Fibroblast of lung (primary cell): ENCODE measurements around the gene PDE6A. TPM values are rescaled to one million over a fixed set of nuclear protein-coding genes. Genes with fewer than 3 reads are reported as not detected.

ENCODE experiments used
- DNase-seq, 2 donors: peaks; one replicate each; pipeline versions ENCODE4 v3.0.0 to v3.0.0-alpha.2; 2010; ENCODE audit warnings: low read depth in 2 of 2
- H2AFZ ChIP-seq: 2 replicates; pipeline ENCODE4 v1.5.1; 2012; ENCODE audit warnings: low read length, control low read depth, inconsistent platforms
- H3K27ac ChIP-seq: 2 replicates; pipeline ENCODE4 v1.5.1; 2011; ENCODE audit warnings: low read length, control low read depth; ENCODE audit not compliant: insufficient read depth
- H3K27me3 ChIP-seq: 2 replicates; pipeline ENCODE4 v1.5.1; 2011; ENCODE audit warnings: mild to moderate bottlenecking, low read length; ENCODE audit not compliant: control insufficient read depth, insufficient read depth
- H3K36me3 ChIP-seq: 2 replicates; pipeline ENCODE4 v1.5.1; 2011; ENCODE audit warnings: low read length; ENCODE audit not compliant: control insufficient read depth, insufficient read depth
- H3K4me1 ChIP-seq: 2 replicates; pipeline ENCODE4 v1.5.1; 2011; ENCODE audit warnings: low read length; ENCODE audit not compliant: control insufficient read depth, insufficient read depth; ENCODE audit errors: extremely low read depth
- H3K4me2 ChIP-seq: 2 replicates; pipeline ENCODE4 v1.5.1; 2011; ENCODE audit warnings: low read length, control low read depth; ENCODE audit not compliant: insufficient read depth; ENCODE audit errors: extremely low read depth
- H3K4me3 ChIP-seq, 4 experiments: fragments of 200-600 bp in 1 of 4; sonication (generic) in 1 of 4; replicated peaks in 1 of 4; 2 replicates each; pipeline ENCODE4 v1.5.1; 2011 to 2016; ENCODE audit warnings: low read length in 4 of 4, low read depth in 3 of 4, mild to moderate bottlenecking in 3 of 4, control low read depth in 2 of 4, inconsistent platforms in 1 of 4, mixed read lengths in 1 of 4; ENCODE audit not compliant: insufficient read depth in 1 of 4; ENCODE audit errors: control extremely low read depth in 1 of 4
- H3K79me2 ChIP-seq: 2 replicates; pipeline ENCODE4 v1.5.1; 2012; ENCODE audit warnings: mild to moderate bottlenecking, low read length, inconsistent platforms; ENCODE audit not compliant: control insufficient read depth, insufficient read depth
- H3K9ac ChIP-seq: 2 replicates; pipeline ENCODE4 v1.5.1; 2011; ENCODE audit warnings: mild to moderate bottlenecking, low read length, control low read depth; ENCODE audit not compliant: insufficient read depth
- H3K9me3 ChIP-seq: 2 replicates; pipeline ENCODE4 v1.5.1; 2012; ENCODE audit warnings: low read depth, low read length; ENCODE audit not compliant: control insufficient read depth, insufficient read depth
- H4K20me1 ChIP-seq: 2 replicates; pipeline ENCODE4 v1.5.1; 2011; ENCODE audit warnings: low read length; ENCODE audit not compliant: control insufficient read depth, insufficient read depth; ENCODE audit errors: extremely low read depth
- EZH2 ChIP-seq: IDR thresholded peaks from 2 replicates; pipeline ENCODE4 v1.5.1; 2012; ENCODE audit warnings: low read length, control low read depth, mild to moderate bottlenecking; ENCODE audit errors: missing control alignments
- polyA plus RNA-seq, 2 donors: library from polyadenylated mRNA; depleted of rRNA in 1 of 2; stranded (reverse) in 1 of 2; unstranded in 1 of 2; fragments of >200 nt; gene quantifications; 2 replicates each; pipeline ENCODE4 v1.2.1, GENCODE V29; 2011 to 2012; ENCODE audit warnings: missing spikeins in 1 of 2
- total RNA-seq: library from RNA; depleted of rRNA; stranded (reverse); fragments of >200 nt; gene quantifications from 2 replicates; pipeline ENCODE4 v1.2.1, GENCODE V29; 2014
- TF ChIP-seq, protein P1 (sequence below), 2 donors: IDR thresholded peaks in 1 of 2; conservative IDR thresholded peaks in 1 of 2; 1 replicate in 1 of 2; 2 replicates in 1 of 2; pipeline ENCODE4 v1.5.1; 2011 to 2012; ENCODE audit warnings: low read length in 2 of 2, control low read depth in 1 of 2, inconsistent platforms in 1 of 2, low read depth in 1 of 2, mild to moderate bottlenecking in 1 of 2

The PDE6A gene
- total and polyA plus RNA-seq, 2 donors (not counting 1 experiment from before 2014, with no cell fraction given), result under 0.01 TPM; not detected in 1

DNA sequence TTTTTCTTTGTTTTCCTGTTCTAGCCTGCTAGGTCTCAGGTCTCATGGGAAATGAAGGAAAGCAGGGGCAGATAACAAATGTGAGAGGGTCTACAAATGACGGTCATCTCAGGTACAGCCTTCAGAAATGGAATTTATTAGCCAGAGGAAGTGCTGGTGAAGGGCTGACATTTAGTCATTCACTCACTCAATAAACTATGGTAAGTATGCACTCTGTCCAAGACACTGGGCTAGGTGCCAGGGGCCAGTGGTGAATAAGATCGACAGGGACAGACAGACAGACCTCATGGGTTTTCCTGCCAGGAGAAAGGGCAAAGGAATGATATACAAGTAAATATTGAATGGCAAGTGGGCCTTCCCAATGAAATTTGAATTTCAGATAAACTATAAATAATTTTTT, 6.3 kb downstream of the PDE6A start:
- no peaks in the 10 kb centered on the region for H3K79me2 ChIP-seq
- H3K4me3 ChIP-seq, result no peak overlapping the region
- H3K27me3 ChIP-seq, result peaks cover 2% of the 10 kb centered on the region
- no peaks in the 10 kb centered on the region for H3K9me3 ChIP-seq
- TF ChIP-seq EZH2, result no peak
- TF ChIP-seq, protein P1, sequence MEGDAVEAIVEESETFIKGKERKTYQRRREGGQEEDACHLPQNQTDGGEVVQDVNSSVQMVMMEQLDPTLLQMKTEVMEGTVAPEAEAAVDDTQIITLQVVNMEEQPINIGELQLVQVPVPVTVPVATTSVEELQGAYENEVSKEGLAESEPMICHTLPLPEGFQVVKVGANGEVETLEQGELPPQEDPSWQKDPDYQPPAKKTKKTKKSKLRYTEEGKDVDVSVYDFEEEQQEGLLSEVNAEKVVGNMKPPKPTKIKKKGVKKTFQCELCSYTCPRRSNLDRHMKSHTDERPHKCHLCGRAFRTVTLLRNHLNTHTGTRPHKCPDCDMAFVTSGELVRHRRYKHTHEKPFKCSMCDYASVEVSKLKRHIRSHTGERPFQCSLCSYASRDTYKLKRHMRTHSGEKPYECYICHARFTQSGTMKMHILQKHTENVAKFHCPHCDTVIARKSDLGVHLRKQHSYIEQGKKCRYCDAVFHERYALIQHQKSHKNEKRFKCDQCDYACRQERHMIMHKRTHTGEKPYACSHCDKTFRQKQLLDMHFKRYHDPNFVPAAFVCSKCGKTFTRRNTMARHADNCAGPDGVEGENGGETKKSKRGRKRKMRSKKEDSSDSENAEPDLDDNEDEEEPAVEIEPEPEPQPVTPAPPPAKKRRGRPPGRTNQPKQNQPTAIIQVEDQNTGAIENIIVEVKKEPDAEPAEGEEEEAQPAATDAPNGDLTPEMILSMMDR (conservative IDR thresholded peaks at IDR 0.05 in 1 of 2, IDR thresholded peaks at IDR 0.05 in 1 of 2; ENCODE audit: low read depth in 1 of 2, low read length in 2 of 2), result no peak
- H3K9ac ChIP-seq, result no peak overlapping the region
- H3K36me3 ChIP-seq, result no peaks in the 10 kb centered on the region
- H2AFZ ChIP-seq, result no peak overlapping the region
- peak; percentile 33 to 76 for DNase-seq
- no peak overlapping the region for H3K4me2 ChIP-seq
- no peak overlapping the region for H3K27ac ChIP-seq
- no peaks in the 10 kb centered on the region for H4K20me1 ChIP-seq
- peaks cover 20% of the 10 kb centered on the region for H3K4me1 ChIP-seq

DNA sequence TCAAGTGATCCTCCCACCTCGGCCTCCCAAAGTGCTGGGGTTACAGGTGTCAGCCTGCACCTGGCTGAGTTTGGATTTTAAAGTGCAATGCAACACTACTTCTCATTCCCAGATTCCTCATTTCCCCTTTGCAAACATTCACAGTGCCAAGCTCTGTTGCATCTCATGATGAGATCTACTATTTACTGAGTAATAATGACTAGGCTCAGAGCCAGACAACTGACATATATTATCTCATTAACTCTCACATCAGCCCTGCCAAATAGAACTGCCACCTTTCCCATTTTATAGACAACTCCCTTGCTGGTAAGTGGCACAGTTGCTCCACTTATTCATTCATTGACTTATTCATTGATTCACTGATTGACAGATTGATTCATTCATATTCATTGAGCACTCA, 7.0 kb downstream of the PDE6A start:
- no peak for DNase-seq
- Histone ChIP-seq H2AFZ (no peak overlapping the region), H4K20me1 (no peaks in the 10 kb centered on the region), H3K27me3 (peaks cover 2% of the 10 kb centered on the region), H3K9me3 (no peaks in the 10 kb centered on the region), H3K79me2 (no peaks in the 10 kb centered on the region), H3K4me2 (no peak overlapping the region), H3K4me3 (no peak overlapping the region), H3K4me1 (peaks cover 20% of the 10 kb centered on the region), H3K9ac (no peak overlapping the region), H3K27ac (no peak overlapping the region), H3K36me3 (no peaks in the 10 kb centered on the region)
- TF ChIP-seq, protein P1 (conservative IDR thresholded peaks at IDR 0.05 in 1 of 2, IDR thresholded peaks at IDR 0.05 in 1 of 2; ENCODE audit: low read depth in 1 of 2, low read length in 2 of 2), result no peak
- TF ChIP-seq EZH2, result no peak

DNA sequence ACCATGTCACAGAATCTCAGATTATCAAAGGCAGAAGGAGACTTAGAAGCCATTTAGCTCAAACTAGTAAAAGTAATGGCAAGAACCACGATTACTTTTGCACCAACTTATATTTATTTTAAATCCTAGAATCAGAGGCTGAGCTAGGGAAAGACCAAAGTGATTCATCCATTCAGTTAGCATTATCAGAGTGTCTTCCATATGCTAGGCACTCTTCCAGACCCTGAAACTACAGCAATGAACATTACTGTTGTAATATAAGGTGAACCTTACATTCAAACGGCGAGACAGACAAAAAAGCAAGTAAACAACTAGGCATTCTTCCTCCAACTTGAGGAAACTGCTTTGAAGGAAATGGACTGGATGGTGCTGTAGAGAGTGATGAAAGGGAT, 7.9 kb downstream of the PDE6A start:
- peaks cover 2% of the 10 kb centered on the region for H3K27me3 ChIP-seq
- H3K4me1 ChIP-seq, result peaks cover 20% of the 10 kb centered on the region
- TF ChIP-seq EZH2, result no peak
- TF ChIP-seq, protein P1 (conservative IDR thresholded peaks at IDR 0.05 in 1 of 2, IDR thresholded peaks at IDR 0.05 in 1 of 2; ENCODE audit: low read depth in 1 of 2, low read length in 2 of 2), result no peak
- no peaks in the 10 kb centered on the region for H3K79me2 ChIP-seq
- H3K4me2 ChIP-seq, result no peak overlapping the region
- H3K4me3 ChIP-seq, result no peak overlapping the region
- DNase-seq, result peak in 1 of 2 donors; percentile 40
- no peak overlapping the region for H3K27ac ChIP-seq
- H3K9ac ChIP-seq, result no peak overlapping the region
- no peak overlapping the region for H2AFZ ChIP-seq
- H3K9me3 ChIP-seq, result no peaks in the 10 kb centered on the region
- no peaks in the 10 kb centered on the region for H4K20me1 ChIP-seq
- H3K36me3 ChIP-seq, result no peaks in the 10 kb centered on the region
